GM19351 (cell line): ENCODE results near the gene LDB2.

Experiments used
- ATAC-seq: cut with Tn5 transposase; IDR thresholded peaks from one replicate; pipeline ENCODE4 v1.9.1; 2021; ENCODE audit warnings: mild to moderate bottlenecking, moderate library complexity; ENCODE audit not compliant: unreplicated experiment

The LDB2 gene

DNA sequence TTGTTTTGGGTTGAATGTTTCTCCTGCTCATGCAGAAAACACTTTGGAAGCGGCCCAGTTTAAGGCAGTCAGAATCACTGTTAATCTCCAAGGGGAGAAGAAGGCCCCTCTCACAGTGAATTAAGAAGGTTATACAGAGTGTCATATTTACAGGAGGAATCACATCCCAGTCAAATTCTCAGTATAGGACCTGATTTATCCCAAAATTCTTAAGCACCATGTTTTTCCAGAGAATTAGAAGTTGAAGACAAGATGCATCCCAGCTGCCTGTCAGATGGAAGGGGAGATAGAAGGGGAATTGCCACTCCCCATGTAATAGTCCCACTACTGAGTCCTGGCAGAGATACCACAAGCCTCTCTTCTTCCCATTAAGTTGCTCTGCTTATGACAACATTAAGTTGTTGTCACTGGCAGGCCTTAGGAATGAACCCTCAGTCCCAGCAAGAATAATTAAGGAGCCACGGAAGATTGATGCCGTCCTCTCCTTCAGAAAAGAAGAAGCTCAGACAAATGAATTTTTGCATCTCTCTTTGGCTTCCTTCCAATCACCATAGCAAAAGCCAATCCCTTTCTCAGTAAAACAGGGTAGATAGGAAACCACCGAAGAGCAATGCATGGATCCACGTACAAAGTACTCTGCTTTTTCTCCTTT is 138.4 kb downstream of the LDB2 start:
- ATAC-seq, result no peak

GRCh38 chr4:16758816-16759215 is 139.6 kb downstream of the LDB2 start:
- no peak for ATAC-seq

DNA sequence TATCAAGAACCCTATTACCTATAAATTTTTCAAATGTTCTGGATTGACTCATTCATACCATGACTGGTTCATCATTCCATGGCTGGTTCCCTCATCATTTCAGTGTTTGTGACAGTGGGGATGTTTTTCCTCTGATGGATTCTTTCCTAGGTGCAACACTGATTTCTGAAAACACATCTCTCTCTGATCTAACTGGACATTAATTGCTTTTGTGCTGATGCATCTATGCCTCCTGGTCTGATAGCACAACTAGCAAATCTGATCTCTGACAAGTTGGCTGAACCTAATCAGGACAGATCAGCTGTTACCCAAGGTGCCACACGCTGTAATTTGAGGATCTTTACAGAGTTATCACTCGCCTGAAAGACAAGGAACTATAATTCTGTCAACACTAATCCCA is 140.2 kb downstream of the LDB2 start:
- ATAC-seq, result no peak

- ATAC-seq, result no peak
These were observed 141.3 kb downstream of the LDB2 start for GRCh38 chr4:16757080-16757521.

DNA sequence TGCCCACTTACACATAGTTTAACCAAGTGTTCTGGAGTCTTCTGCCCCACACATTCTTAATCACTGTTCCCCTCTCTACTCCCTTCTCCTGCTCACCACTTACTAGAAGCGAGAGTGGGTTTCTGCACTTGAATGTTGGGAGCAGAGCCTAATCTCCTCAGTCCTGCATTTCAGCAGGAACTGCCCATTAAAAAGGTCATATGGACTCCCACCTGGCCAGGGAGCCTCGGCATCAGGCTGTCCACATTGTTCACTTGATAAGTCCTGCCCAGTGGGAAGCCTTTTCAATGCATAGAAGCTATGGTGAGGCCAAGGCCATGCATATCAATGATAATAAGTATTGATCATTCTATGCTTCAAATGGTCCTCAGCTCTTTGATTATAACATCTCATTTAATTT is 144.3 kb downstream of the LDB2 start:
- ATAC-seq, result no peak

GRCh38 chr4:16752150-16752549 is 146.3 kb downstream of the LDB2 start:
- ATAC-seq, result no peak

DNA sequence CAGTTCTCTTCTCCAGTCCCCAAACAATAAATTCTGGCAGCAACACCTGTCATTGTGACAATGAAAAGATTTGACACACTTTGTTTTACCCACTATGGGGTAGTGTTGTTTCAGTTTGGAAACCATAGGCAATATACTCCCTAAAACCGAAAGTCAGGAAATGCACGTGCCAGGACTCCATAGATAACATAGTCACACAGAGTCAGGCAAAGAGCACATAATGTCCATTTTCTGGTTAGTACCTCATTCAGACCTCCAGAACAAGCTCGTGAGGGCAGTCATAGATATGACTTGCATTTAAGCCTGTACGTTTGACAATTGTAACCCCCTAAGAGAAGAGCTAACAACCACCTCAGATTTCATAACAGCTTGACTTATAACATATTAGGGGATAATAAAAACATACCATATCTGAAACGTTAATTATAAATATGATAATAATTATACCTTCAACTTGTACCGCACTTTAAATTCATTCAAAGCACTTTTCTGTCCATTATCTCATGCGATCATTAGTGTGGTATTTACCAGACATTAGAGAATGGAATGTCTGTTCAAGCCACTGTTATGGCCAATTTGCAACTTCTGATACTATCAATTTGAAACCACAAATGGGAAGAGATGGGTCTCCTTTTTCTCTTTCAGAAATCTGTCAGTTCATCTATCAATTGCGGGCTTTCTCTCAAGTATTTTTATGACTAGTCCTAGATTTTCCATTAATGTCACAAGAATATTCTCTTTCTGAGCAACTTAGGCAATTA is 147.4 kb downstream of the LDB2 start:
- ATAC-seq, result no peak

GRCh38 chr4:16750216-16750615 is 148.2 kb downstream of the LDB2 start:
- ATAC-seq, result no peak

DNA sequence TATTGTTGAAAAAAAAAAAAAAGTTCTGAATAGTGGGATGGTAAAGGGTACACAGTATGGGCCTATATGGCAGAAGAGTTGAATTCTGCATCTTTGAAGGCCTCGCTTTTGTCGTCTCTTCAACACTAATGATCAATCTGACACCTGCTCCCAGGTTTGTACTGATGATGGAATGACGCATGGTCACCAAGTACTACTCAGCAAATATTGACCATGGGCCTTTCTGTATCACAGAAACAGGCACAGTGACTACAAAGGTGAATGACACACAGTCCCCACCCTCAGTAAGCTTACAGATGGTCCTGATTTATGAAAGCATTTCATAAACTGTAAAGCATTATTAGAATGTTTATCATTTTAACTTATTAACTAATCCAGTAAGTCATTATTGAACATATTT is 152.6 kb downstream of the LDB2 start:
- no peak for ATAC-seq

- ATAC-seq, result no peak
These were observed 153.3 kb downstream of the LDB2 start for GRCh38 chr4:16745009-16745635.

- ATAC-seq, result no peak
These were observed 157.2 kb downstream of the LDB2 start for GRCh38 chr4:16741287-16741686.

GRCh38 chr4:16739997-16740624 is 158.3 kb downstream of the LDB2 start:
- no peak for ATAC-seq

- no peak for ATAC-seq
These were observed 159.9 kb downstream of the LDB2 start for GRCh38 chr4:16738558-16738957.

DNA sequence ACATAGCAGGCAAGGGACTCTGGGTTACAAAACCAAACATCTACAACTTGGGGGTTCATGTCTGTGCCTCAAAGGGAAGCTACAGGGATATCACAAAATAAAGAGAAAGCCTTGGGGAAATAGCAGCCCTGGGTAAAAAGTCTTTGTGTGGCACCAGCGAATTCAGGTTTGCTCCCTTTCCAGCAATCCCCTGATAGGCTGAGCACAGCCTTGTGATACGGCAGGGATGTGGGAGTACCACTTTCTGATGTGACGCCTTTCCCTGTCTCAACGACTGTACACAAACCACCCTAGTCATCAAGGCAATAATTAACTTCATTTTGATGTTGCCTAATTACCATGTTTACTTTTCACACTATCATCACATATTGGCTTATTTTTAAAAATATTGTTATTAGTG is 164.9 kb downstream of the LDB2 start:
- no peak for ATAC-seq

GRCh38 chr4:16732741-16733140 is 165.7 kb downstream of the LDB2 start:
- ATAC-seq, result no peak

DNA sequence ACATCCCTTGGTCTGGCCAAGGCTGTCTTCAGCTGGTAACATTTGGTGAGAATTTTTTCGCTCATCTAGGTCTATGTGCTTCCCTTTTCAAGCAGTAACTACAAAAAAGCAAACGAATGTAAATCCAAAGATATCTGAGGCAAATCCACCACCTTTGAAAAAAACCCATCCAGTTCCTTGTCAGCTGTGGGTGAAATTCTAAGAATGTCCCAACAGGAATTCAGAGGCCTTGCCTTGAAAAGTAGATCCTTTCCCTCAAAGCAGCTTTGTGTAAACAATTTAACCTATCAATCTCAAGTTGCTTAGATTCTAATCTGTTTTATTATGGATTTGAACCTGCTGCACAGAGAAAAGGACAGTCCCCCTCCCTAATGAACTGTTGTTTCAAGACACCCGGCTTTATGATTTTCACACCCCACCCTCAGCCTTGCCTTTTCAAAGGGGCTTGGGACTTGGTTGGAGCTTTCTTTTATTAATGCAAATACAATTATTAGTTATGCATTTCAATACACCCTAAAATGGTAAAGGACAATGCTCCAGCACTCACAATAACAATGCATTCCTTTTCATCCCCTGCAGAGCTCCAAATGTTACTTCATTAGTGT is 166.6 kb downstream of the LDB2 start:
- ATAC-seq, result no peak

DNA sequence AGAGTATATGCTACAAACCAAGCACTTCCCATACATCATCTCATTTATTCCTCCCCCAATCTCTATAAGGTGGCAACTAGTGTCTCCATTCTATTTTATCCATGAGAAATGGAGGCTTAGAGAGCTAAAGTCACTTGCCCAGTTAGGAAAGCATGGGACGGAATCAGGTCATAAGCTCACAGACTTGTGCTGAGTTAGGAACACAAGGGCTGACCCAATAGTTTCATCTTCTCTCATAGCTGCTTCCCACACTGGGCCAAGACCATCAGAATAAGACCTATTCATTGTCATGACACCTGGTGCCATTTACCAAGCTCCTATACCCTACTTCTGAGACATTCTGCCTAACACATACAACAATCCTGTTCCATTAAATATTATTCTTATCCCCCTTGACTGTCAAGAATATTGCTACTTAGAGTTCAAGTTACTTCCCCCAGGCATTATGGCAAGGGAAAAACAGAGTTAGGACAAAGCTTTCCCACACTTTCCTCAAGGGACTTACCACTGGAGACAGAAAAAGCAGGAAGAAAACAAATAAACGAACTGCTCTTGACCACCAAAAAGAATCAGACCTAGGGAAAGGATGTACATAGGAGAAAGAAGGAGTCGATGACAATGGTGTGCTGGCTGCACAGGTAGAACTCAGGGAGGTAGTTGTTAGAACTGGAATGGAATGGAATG is 167.8 kb downstream of the LDB2 start:
- no peak for ATAC-seq

GRCh38 chr4:16729336-16729735 is 169.1 kb downstream of the LDB2 start:
- ATAC-seq, result no peak

DNA sequence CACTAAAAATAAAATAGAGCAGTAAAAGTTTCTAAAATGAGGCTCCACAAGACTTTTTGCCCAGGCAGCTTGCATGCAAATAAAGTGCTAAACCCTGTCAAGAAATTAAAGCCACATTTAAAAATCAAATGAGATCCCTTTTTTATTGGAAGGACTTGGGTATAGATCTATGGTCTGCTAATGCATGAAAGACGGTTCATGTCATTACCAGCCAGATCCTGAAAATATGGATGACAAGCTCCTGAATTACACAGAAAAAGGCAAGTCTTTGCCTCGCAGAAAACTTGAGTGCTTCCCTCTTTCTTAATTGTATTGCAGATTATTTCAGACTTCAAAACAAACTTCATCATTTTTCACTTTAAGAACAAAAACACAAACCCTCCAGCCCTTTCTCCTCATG is 169.6 kb downstream of the LDB2 start:
- no peak for ATAC-seq

DNA sequence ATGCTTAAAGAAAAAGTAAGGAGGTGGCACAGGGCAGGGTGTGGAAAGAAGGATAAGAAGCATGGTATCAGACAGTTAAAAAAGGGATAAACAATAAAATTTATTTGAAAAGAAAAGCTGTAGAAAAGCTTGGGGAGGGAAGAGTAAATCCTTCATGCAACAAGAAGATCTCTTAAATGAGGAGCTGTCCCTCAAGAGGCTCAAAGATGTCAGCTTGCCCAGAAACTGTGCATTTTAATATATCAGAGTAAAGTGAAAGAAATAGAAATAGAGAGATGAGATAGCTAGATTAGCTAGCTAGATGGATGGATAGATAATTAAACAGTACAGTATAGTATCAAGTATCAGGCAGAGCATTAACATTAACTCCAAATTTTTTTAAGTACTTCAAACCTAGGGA is 170.3 kb downstream of the LDB2 start:
- no peak for ATAC-seq

GRCh38 chr4:16727218-16727617 is 171.2 kb downstream of the LDB2 start:
- no peak for ATAC-seq
